ENCODE data around the gene LAMA1. TPM values are rescaled to one million over a fixed set of nuclear protein-coding genes. Genes with fewer than 3 reads are reported as not detected.

Gene LAMA1
- total RNA-seq, 4 donors from 2014 or later = 0.48 to 2.9 (median 2.6) TPM; not detected in 1

DNA sequence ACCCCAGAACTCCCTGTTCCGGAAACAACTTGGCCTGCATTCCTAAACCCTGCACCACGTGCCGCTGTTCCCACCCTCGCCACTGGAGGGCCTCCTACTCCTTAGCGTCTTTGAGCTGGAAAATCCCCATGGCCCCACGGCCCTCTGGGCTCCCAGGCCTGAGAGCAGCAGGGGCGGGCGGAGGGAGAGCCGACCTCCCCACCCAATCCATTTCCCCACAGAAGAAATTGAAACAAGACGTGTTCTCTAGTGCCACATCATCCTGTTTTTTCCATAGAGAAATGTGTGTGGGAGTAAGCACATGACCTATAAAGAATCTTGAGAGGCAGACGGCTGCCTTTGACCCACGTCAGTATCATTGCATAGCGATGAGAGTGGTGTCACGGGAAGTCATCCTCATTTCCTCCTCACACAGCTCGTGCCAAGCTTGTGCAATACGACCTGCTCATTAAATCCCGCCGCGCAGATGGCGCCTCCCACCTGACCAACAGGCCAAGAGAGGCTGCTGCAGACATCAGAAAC is 79.2 kb downstream of the LAMA1 start:
- TF ChIP-seq POLR2A (IDR thresholded peaks at IDR 0.05) (no peak), POLR2AphosphoS5 (IDR thresholded peaks at IDR 0.05) (peak; percentile 13 to 51 (median 49))
- TF ChIP-seq, protein P1, sequence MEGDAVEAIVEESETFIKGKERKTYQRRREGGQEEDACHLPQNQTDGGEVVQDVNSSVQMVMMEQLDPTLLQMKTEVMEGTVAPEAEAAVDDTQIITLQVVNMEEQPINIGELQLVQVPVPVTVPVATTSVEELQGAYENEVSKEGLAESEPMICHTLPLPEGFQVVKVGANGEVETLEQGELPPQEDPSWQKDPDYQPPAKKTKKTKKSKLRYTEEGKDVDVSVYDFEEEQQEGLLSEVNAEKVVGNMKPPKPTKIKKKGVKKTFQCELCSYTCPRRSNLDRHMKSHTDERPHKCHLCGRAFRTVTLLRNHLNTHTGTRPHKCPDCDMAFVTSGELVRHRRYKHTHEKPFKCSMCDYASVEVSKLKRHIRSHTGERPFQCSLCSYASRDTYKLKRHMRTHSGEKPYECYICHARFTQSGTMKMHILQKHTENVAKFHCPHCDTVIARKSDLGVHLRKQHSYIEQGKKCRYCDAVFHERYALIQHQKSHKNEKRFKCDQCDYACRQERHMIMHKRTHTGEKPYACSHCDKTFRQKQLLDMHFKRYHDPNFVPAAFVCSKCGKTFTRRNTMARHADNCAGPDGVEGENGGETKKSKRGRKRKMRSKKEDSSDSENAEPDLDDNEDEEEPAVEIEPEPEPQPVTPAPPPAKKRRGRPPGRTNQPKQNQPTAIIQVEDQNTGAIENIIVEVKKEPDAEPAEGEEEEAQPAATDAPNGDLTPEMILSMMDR (IDR thresholded peaks at IDR 0.05) = peak; percentile 40 to 65 (median 47)
- peak overlapping the region in 3 of 4 donors; percentile 19 to 53 (median 40) for H3K27ac ChIP-seq
- no peaks in the 10 kb centered on the region for H3K9me3 ChIP-seq
- peaks cover 0 to 9% (median 0%) of the 10 kb centered on the region in 4 donors for H3K4me1 ChIP-seq
- intact Hi-C loops (cut with DNase I; ENCODE audit: low total_unique reads) = no loop called here
- H3K36me3 ChIP-seq = no peaks in the 10 kb centered on the region
- DNase-seq = peak; percentile 60
- 40 to 44% methylated on average over 5 to 20 of the region's 20 CpGs for WGBS, 2 donors (ENCODE audit: low coverage in 1 of 2)
- H3K27me3 ChIP-seq = no peaks in the 10 kb centered on the region
- no peak overlapping the region for H3K4me3 ChIP-seq
- in situ Hi-C loops (cut with MboI; ENCODE audit: low pct_ligation_motif_present in 1 of 4, low pct_unique_long_range_greater_than_20kb in 1 of 4, low sequenced_read_pairs in 3 of 4) = no loop called here

DNA sequence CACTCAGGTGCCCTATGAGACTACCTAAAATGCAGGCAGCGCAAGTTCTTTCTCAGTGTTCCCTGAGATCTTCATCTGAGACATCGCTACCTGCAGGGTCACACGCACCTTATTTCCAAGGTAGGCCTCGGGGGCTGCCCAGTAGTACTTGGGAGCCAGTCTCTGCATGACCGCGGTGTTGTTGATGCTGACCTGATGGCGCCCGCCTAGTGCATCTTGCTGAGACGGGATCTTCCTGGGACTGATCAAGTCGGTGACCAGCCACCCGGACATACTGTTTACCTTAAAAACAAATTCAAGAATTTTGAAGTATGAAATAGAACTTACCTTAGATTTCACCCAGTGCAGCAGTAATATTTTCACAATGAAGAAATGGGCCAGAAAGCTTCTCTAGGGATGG is 80.1 kb downstream of the LAMA1 start:
- TF ChIP-seq POLR2A (IDR thresholded peaks at IDR 0.05) = no peak
- TF ChIP-seq, protein P1 (IDR thresholded peaks at IDR 0.05) = no peak
- no peak for TF ChIP-seq EP300 (IDR thresholded peaks at IDR 0.05; ENCODE audit: low read depth)
- TF ChIP-seq POLR2AphosphoS5 (IDR thresholded peaks at IDR 0.05) = no peak
- Histone ChIP-seq H3K4me1 (peaks cover 0 to 9% (median 0%) of the 10 kb centered on the region in 4 donors), H3K27me3 (no peaks in the 10 kb centered on the region), H3K9me3 (no peaks in the 10 kb centered on the region), H3K36me3 (no peaks in the 10 kb centered on the region), H3K27ac (no peak overlapping the region), H3K4me3 (no peak overlapping the region)
- intact Hi-C loops (cut with DNase I; ENCODE audit: low total_unique reads) (no loop called here), in situ Hi-C loops (cut with MboI; ENCODE audit: low pct_ligation_motif_present in 1 of 4, low pct_unique_long_range_greater_than_20kb in 1 of 4, low sequenced_read_pairs in 3 of 4) (no loop called here)
- DNase-seq = no peak
- 97% methylated on average over 11 of the region's 11 CpGs; no CpG with 5 or more reads in 1 of the 2 donors for WGBS, 2 donors (ENCODE audit: low coverage in 1 of 2)

- in situ Hi-C loops (cut with MboI; ENCODE audit: low pct_ligation_motif_present in 1 of 4, low pct_unique_long_range_greater_than_20kb in 1 of 4, low sequenced_read_pairs in 3 of 4) (no loop called here), intact Hi-C loops (cut with DNase I; ENCODE audit: low total_unique reads) (no loop called here)
- Histone ChIP-seq H3K9me3 (no peaks in the 10 kb centered on the region), H3K4me1 (peaks cover 0 to 9% (median 0%) of the 10 kb centered on the region in 4 donors), H3K27ac (no peak overlapping the region), H3K36me3 (no peaks in the 10 kb centered on the region), H3K27me3 (no peaks in the 10 kb centered on the region), H3K4me3 (no peak overlapping the region)
- 86 to 94% methylated on average over 8 to 11 of the region's 11 CpGs for WGBS, 2 donors (ENCODE audit: low coverage in 1 of 2)
- no peak for TF ChIP-seq POLR2AphosphoS5 (IDR thresholded peaks at IDR 0.05)
- no peak for TF ChIP-seq EP300 (IDR thresholded peaks at IDR 0.05; ENCODE audit: low read depth)
- TF ChIP-seq, protein P1 (IDR thresholded peaks at IDR 0.05) = no peak
- TF ChIP-seq POLR2A (IDR thresholded peaks at IDR 0.05) = no peak
- DNase-seq = no peak
These were observed 81.8 kb downstream of the LAMA1 start for GRCh38 chr18:7035807-7036206.

DNA sequence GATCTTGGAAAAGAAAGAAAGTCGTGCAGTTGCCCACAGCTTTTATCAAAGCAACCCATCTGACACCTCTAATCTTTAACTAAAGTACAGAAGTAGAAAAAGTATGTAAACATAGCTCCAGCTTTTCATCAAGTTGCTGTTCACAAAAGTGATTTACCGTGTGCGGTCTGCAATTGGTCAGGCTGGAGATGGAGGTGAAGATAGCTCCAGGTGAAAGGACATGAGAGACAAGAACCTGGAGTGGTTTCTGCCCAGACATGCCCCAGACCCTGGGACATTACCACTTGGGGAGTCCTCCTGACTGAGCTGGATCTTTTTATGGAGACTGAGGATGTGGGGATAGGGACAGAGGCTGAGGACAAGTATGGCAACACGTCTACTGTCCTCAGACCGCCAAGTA is 82.7 kb downstream of the LAMA1 start:
- in situ Hi-C loops (cut with MboI; ENCODE audit: low pct_ligation_motif_present in 1 of 4, low pct_unique_long_range_greater_than_20kb in 1 of 4, low sequenced_read_pairs in 3 of 4) = no loop called here
- intact Hi-C loops (cut with DNase I; ENCODE audit: low total_unique reads) = no loop called here
- WGBS, 2 donors (ENCODE audit: low coverage in 1 of 2) = 66 to 69% methylated on average over 3 to 5 of the region's 5 CpGs
- no peak for DNase-seq
- H3K9me3 ChIP-seq = no peaks in the 10 kb centered on the region
- no peaks in the 10 kb centered on the region for H3K36me3 ChIP-seq
- H3K27me3 ChIP-seq = no peaks in the 10 kb centered on the region
- TF ChIP-seq EP300 (IDR thresholded peaks at IDR 0.05; ENCODE audit: low read depth) = no peak
- no peak for TF ChIP-seq POLR2A (IDR thresholded peaks at IDR 0.05)
- TF ChIP-seq, protein P1 (IDR thresholded peaks at IDR 0.05) = no peak
- no peak for TF ChIP-seq POLR2AphosphoS5 (IDR thresholded peaks at IDR 0.05)
- no peak overlapping the region for H3K27ac ChIP-seq
- H3K4me1 ChIP-seq = peaks cover 0 to 9% (median 0%) of the 10 kb centered on the region in 4 donors
- no peak overlapping the region for H3K4me3 ChIP-seq

Data from transverse colon (tissue), 4 donors.